ENCODE results near the gene VIM.

Gene VIM

GRCh38 chr10:17286562-17287550, 58.8 kb downstream of the VIM start:
- intact Hi-C loops (cut with DNase I) = no loop called here
- DNase-seq = no peak
